GM18519 (cell line): ENCODE results near the gene TREML2.
"Not testable (repeated sequence)": the region's sequence is repeated elsewhere in the genome, so short reads cannot be mapped to it uniquely, and the experiment has no call there.

Experiments
- ATAC-seq: cut with Tn5 transposase; IDR thresholded peaks from one replicate; pipeline ENCODE4 v1.9.1; 2021; ENCODE audit warnings: mild to moderate bottlenecking, moderate library complexity; ENCODE audit not compliant: unreplicated experiment, low FRiP score

Gene TREML2, protein sequence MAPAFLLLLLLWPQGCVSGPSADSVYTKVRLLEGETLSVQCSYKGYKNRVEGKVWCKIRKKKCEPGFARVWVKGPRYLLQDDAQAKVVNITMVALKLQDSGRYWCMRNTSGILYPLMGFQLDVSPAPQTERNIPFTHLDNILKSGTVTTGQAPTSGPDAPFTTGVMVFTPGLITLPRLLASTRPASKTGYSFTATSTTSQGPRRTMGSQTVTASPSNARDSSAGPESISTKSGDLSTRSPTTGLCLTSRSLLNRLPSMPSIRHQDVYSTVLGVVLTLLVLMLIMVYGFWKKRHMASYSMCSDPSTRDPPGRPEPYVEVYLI

DNA sequence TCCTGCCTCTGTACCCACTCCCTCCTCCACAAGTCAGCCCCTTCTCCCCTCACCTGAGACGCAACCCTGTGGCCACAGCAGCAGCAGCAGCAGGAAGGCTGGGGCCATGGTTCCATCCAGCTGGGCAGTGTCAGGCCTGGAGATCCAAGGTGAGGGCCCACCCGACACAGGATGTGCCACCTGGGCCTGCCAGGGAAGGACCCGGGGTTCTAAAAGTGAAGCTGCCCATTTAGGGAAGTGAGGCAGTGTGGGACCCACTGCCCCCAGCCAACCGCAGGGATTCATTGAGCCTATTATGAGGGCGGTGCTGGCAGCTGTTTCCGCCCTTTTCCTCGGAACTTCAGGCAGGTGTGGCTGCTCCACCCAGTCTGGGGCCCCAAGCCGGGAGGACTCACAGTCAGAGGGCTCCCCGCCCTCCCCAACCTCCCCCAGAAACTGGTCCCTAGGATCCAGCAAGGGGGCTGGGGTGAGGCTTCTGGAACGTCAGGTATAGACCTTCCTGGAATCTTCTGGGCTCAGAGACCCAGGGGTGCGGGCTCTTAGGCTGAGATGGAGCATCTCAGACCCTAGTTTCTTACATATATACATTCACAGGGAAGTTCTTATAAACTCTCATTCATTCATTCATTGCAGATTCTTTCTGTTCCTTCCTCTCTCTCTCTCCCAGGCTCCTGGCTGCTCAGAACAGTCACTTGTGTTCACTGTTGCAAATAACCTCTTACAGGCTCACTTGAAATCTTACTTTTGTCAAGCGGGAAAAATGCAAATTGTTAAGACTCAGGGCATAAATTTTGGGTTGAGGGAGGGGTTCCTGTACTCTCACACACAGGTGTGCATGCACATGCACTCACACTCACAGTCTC is at the start of gene TREML2:
TREML2 (minus strand) TSS at position 249 of the 863 bp plus-strand sequence; CDS start at position 108, 141 bp downstream.
- ATAC-seq: no peak

DNA sequence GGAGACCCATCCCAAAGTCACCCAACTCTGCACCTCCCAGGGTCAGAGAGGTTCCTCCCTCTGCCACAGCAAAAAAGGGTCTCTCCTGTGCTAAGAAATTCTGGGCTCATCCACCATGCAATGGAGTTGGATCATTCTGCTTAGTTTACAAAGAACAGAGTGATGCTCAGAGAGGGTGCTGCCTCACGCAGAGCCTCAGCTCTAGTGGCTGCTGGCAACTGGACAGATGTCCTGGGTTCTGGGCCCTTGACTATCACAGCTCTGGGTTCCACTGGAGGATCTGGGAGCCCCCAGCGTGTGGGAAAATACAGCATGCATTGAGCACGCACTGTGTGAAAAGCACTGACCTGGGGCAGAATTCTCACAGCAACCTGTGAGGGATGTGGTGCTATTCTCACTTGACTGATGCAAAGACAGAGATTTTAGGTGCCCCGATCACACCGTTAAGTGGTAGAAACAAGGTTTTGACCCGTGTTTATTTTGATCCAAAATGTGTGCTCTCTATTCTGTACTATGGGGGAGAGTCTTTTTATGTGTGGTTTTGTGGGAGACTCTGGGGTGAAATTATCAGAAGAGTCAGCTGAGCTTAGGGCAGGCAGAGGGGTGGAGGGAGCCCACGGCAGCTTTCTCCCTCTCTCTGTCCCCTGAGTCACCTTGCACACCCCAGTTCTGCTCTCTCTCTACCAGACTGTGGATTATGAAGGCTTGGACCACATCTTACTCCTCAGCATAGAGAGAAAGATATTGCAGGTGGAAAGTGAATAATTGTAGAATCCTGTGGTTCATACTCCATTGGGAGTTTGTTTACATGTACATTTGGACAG is 47.1 kb upstream of the TREML2 start:
- ATAC-seq: no peak

DNA sequence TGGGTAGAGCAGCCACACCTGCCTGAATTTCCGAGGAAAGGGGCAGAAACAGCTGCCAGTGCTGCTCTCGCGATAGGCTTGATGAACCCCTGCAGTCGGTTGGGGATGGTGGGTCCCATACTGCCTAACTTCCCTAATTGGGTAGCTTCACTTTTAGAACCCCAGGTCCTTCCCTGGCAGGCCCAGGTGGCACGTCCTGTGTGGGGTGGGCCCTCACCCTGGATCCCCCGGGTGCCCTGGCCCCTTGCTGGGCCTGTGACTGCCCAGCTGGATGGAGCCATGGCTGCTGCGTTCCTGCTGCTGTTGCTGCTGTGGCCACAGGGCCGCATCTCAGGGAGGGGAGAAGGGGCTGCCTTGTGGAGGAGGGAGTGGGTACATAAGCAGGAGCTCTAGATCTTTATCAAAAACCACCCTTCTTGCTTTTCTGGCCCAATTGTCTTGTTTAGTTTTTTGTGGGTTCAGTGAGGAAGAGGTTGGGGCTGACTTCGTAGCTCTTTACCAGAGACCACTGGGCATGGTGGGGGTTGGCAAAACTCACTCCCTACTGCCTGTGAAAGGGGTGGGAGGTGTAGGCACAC is 46.4 kb upstream of the TREML2 start:
- ATAC-seq: no peak

DNA sequence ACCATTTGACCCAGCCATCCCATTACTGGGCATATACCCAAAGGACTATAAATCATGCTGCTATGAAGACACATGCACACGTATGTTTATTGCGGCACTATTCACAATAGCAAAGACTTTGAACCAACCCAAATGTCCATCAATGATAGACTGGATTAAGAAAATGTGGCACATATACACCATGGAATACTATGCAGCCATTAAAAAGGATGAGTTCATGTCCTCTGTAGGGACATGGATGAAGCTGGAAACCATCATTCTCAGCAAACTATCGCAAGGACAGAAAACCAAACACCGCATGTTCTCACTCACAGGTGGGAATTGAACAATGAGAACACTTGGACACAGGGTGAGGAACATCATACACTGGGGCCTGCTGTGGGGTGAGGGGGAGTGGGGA is 45.6 kb upstream of the TREML2 start:
- ATAC-seq: not testable (repeated sequence)

DNA sequence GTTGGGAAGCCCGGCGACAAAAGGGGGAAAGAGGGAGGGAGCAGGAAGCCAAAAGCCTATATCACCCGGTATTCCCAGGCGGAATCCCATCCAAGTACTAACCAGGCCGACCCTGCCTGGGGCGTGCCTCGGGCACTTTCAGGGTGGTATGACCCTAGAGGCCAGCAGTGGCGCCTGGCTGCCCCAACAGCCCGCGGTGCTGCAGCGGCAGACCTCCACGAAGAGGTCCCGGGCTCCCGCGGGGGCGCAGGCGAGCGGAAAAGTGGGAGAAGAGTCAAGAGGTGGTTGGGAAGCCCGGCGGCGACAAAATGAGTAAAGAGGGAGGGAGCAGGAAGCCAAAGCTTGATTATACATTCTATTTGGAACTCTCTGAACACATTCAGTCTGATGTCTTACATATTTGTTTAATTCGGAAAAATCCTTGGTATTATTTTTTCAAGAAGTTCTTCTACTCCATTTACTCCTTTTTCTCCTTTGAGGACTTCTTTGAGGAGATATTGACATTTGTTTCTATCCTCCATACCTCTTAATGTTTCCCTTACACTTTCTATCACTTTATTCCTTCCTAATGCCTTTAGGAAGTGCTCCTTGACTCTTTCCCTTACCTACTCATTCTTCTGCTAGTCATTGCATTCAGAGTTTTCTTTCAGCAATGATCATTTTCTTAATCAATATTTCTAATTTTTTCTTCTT is 38.7 kb upstream of the TREML2 start:
- no peak for ATAC-seq

DNA sequence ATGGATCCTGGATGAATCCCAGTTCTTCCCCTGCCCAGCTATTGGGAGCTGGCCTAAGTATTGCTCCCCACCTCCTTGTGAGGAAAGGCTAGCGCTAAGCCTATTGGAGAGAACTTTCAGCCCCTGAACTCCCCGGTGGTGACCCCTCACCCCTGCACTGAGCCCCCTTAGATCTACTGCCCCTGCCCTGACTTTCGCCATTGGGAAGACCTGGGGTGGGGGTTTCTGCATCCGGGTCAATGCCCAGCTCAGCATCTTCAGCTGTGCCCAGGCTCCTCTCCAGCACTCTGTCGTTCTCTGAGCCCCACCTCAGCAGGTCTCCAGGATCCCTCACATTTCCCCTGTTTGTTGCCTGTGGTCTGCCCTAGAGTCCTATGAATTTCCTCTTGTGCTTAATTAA is 36.2 kb upstream of the TREML2 start:
- no peak for ATAC-seq

DNA sequence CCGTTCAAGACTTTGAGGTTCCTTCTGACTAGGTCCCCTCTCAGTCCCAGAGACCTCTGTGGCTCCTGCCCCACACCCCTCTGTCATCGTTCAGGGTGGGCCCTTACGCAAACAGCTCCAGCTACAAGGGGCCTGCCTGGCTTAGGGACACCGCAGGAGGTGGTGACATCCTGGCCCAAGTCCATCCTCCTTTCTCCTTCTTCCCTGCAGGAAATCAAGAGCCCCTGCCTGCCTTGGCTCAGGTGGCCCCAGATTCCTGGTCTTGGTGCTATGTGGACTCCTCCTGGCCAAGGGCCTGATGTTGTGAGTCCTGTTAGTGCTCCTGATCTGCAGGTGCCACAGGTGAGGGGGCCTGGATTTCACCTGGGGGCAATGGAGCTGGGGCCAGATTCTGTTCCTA is 35.3 kb upstream of the TREML2 start:
- ATAC-seq: no peak

DNA sequence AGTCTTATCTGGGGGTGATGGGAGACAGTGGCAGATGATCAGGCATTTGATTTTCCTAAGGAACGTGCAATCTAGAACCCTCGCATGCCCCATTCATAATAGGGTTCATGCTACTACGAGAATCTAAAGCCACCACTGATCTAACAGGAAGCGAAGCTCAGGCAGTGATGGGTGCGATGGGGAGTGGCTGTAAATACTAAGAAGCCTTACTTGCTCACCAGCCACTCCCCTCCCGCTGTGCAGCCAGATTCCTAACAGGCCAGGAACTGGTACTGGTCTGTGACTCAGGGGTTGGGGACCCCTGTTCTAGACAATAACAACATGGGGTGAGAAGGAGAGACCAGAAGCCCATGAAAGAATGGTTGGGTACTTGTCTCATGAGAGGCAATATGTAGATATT is 31.7 kb upstream of the TREML2 start:
- no peak for ATAC-seq

DNA sequence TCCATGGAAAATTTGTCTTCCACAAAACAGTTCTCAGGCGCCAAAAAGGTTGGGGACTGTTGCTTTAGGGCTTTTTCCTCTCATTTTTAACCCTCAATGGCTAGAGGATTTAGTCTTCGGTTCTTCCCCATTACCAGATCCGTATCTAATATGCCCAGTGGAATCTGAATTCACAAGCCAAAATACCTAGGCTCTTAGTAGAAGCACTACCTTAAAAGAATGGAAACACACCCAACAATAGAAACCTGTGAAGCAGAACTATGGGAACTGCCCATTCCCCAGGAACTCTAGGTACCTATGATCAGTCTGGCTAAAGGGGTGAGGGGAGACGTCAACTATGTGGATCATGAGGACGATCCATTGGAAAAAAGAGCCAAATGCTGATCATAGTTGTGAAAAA is 30.3 kb upstream of the TREML2 start:
- no peak for ATAC-seq

DNA sequence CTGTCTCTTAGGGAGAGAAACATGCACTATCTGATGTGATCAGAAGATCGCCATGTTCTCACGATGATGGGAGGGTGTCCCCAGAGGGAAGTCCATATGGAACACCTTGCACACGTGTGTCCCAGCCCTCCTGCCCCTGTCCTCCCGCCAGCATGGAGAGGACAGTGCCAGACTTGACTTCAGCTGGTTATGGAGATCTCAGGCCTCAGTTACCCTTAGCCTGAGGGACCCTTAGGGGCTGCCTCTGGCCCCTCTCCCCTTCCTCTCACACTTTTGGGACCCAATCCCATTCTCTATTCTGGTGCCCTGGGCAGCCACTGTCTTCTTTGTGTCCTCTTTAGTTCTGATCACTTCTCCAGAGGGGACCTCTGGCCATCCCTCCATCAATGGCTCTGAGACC is 28.8 kb upstream of the TREML2 start:
- ATAC-seq: no peak

DNA sequence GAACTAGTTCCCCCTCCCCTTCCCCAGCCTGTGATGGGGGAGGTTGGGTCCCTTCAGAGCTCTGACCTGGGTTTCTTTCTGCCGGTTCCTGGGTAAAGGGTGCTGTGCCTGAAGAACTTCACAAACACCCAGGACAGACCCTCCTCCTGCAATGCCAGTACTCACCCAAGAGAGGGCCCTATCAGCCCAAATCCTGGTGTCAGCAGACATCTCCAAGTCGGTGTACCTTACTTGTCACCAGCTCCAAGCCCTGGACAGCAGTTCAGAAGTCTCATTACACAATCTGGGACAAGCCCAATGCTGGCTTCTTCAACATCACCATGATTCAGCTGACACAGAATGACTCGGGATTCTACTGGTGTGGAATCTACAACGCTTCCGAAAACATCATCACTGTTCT is 27.7 kb upstream of the TREML2 start:
- no peak for ATAC-seq

DNA sequence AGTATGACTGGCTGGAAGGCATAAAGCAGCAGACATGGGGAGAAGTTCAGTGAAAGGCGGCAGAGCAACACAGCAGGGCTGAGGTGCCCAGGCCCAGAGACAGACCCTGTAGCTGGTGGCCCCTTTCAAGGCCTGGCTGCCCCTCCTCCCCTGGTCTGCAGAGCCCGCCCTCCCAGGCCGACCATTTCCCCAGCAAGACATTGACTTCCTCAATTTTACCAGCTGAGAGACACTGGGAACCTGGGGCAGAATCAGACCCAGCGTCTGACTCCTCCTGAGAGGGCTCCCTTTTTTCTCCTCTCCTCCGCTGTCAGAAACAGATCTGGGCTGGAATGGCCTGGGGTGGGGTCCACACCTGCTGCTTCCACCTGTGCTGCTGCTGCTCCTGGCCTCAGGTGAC is 27.1 kb upstream of the TREML2 start, which contains the start of gene TREML4:
TREML4 (plus strand) TSS at position 254 of the 400 bp plus-strand sequence; CDS start at position 333, 79 bp downstream.
- ATAC-seq: no peak

DNA sequence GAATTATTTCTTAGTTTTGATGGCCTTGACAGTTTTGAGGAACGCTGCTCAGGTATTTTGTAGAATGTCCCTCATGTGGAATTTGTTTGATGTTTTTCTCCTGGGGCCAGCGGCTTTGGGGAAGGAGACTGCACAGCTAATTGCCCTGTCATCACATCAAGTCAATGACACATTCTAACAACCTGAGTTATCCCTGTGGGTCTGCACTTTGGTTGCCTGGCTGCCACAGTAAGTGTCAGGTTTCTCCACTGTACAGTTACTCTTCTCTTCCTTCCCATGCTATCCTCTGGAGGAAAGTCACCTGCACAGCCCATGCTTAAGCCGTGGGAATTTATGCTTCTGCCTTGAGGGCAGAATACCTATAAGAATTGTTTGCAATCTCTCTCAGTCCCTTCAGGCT is 25.8 kb upstream of the TREML2 start:
- ATAC-seq: no peak

DNA sequence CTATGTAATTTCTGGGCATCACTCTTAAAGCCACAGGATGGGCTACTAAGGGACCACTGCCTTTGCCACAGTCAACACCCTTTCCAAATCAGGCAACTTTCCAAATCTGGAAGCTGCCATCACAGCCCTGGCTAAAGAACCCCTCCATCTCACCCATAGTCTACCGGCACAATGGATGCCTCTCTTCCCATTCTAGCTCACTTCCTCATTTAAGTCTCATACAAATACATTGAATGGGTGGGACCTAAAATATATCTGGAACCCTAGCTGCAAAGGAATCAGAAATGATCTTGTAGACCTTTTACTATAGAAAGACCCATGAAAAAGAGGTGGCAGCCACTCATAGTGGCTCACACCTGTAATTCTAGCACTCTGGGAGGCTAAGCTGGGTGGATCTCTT is 23.9 kb upstream of the TREML2 start:
- ATAC-seq: no peak

DNA sequence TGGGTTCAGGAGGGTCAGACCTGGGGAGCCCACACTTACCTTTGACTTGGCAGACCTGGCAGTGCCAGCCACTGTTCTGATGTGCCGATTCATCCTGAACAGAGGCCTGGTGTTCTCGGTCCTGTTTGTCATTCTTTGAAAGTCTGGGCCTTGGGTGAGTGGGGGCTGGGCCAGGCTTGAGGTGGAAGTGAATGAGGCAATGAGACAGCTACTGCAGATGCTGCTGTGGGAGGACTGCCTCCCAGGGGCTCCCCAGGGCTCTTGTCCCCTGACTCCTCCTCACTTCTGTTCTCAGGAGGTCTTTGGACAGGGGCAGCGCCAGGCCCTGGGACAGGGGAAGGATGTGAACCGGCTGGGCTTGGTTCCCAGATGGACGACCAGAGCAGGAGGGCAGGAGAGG is 21.6 kb upstream of the TREML2 start:
- no peak for ATAC-seq

DNA sequence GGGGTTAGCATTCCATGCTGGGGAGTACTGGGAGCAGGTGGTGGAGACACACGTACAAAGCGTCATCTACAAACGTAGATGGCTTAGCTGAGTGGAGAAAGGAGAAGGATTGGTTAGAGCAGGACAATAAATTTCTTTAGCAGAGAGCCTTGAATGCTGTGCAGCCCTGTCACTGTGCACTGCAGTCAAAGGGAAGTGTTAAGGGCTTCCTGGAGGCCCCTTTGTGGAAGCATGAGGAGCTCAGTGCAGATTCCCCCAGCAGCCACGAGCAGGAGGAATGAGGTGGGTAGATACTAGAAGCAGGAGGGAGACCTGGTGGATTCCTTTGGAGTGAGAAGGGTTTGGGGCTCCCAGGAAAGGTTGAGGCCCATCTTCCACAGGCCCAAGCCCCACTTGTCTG is 21.1 kb upstream of the TREML2 start:
- no peak for ATAC-seq

DNA sequence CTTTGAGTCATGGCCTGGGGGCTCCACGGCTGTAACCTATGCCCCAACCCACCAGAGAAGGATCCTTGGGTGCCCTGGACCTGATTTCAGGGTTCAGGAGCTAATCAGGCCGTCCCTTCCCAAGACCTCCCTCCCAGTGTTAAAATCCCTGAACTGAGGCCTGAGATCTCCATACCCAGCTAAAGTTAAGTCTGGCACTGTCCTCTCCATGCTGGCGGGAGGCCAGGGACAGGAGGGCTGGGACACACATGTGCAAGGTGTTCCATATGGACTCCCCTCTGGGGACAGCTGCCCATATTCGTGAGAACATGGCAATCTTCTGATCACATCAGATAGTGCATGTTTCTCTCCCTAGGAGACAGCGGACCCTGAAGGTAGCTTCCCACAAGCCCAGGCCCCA is 15.7 kb upstream of the TREML2 start:
- ATAC-seq: no peak

DNA sequence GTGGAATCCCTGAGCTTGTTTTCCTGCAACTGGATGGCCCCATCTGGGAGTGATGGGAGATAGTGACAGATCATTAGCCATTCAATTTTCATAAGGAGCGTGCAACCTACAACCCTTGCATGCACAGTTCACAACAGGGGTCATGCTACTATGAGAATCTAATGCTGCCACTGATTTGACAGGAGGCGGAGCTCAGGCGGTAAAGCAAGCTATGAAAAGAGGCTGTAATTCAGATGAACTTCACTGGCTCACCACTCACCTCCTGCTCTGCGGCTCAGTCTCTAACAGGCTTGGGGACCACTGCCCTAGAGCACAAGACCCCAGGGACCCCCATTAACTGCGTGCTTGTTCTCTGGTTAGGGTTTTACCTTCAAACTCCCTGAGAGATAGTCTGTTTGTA is 14.8 kb upstream of the TREML2 start:
- no peak for ATAC-seq

DNA sequence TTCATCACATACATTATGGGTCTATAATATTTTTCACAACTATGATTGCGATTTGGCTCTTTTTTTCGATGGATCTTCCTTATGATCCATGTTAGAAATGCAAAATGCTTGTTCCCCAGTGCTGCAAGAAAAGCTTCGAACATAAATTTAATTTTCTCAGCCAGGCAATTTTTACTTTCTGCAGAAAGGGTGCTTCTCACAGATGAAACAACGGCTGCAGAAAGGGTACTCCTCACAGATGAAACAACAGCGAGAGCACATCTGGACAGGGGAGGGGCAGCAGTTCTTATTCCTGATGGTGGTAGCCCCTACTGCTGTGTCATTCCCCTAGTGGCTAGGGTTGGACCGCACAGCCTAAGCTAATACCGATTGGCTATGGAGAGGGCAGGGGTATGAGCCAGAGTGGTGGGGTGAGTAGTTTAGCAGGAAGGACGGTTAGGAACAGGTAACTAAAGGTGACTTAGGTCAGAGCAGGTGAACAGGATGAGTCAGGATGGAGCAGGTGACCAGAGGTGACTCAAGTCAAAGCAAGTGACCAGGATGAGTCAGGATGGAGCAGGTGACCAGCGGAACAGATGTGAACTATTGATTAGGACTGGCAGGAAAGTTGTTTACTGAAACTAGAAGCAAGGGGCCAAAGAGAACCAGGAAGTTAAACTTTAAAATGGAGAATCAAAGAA is 13.8 kb upstream of the TREML2 start:
- no peak for ATAC-seq
